HG03521 (cell line): ENCODE data around the gene ZBTB7C.

Experiments
- ATAC-seq: cut with Tn5 transposase; IDR thresholded peaks from one replicate; pipeline ENCODE4 v1.9.1; 2021; ENCODE audit warnings: mild to moderate bottlenecking, moderate library complexity; ENCODE audit not compliant: unreplicated experiment

ZBTB7C gene

DNA sequence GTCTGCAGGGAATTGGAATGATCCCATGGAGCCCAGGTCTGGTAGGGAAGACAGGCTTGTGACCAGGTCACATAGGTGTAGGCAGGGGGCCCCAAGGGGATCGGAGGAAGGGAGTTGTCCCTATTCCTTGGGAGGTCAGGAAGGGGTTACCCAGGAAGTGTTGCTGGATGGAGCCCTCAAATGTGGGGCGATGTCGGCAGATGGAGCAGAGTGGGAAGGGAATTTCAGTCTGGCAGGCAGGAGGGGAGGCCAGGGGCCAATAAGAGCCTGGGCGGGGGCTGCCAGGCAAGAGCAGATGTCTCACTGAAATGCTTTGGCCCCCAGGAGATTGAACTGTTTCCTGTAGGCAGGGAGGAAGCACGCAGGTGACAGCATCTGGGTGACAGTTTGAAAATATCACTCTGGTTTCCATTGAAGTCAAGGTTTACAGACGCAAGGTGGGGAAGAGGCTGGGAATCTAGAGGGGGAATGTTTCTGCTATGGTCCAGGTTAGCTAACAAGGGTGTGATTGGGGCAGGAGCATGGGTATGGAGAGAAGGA lies 397.2 kb downstream of the ZBTB7C start:
- no peak for ATAC-seq

DNA sequence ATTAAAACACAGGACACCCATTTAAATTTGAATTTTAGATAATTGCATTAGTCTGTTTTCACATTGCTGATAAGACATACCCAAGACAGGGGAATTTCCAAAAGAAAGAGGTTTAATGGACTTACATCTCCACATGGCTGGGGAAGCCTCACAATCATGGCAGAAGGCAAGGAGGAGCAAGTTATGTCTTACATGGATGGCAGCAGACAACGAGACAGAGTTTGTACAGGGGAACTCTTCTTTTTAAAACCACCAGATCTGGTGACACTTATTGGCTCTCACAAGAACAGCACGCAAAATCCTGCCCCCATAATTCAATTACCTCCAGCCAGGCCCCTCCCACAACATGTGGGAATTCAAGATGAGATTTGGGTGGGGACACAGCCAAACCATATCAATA lies 398.9 kb downstream of the ZBTB7C start:
- no peak for ATAC-seq

DNA sequence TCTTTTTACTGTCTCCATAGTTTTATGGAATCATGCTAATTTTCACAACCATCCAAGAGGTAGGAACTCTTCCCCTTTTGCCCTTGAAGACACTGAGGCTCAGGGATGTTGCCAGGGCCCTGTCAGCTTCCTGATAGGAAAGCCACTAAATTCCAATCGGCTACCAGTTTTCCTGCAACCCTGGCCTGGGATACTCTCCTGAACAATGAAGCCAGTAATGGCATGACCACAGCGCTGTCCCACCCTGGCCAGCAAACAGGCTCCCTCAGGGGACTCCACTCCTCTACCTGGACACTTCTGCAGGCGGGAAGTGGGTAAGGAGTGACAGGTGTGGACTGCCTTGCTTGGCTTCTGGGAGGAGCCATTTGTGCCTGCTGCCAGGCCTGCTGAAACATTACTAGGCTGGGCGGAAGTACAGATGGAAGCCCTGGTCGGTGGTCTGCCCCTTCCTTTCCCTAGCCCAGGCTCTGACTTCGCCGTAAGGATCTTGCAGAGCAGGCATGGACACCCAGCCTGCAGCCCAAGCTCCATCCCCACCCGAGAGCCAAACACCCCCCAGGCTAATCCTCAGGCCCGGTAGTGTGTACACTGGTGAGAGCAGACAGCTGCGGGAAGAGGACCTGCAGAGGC lies 400.0 kb downstream of the ZBTB7C start:
- no peak for ATAC-seq

DNA sequence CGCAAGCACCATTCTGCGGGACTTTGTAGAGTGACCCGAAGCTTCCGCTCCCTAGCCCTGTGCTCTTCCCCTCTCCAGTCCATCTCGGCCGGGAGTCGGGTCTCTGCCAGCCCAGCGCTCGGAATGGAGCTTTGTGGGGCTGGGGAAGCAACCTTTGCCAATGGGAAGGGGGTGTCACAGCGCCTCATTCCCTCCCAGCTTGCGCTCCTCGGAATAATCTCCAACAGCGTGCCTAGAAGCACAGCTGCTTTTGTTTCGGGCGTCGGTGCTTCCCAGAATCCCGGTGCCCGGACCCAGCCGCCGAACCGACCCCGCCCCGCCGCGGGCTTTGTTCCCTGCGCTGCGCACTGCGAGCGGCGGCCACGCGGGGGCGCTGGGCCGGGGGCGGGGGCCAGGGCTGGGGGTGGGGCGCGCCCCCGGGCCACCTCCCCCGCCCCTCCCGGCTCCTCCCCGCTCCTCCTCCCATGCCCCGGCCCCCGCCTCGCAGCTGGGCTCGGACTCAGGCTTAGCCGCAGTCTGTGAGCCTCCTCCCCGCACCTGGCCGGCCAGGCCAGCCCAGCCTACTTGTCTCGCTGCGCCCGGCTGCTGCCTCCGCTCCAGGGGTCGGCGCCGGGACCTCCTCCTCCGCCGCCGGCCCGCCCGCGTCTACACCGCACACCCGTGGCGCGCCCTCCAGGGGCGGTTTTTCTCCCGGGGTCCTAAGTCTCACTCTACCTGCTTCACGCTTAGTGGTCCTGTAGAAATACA lies 401.1 kb downstream of the ZBTB7C start:
- peak; percentile 70 for ATAC-seq

DNA sequence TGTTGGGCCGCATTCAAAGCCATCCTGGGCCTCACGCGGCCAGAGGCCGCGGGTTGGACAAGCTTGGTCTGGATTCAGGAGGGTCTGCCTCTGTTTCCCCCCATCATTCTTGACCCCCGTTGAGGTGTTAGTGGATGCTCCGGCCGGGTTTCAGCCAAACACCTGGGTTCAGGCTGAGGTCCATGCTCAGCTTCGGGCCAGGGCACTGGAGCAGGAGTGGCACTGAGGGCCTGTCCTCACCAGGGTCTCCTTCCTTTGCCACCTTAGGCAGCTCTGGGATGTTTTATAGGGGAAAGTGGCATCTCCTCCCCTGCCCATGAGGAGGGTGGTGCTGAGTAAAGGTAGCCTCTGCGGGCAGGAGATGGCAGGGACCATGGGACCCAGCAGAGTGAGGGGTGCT lies 401.8 kb downstream of the ZBTB7C start:
- no peak for ATAC-seq

DNA sequence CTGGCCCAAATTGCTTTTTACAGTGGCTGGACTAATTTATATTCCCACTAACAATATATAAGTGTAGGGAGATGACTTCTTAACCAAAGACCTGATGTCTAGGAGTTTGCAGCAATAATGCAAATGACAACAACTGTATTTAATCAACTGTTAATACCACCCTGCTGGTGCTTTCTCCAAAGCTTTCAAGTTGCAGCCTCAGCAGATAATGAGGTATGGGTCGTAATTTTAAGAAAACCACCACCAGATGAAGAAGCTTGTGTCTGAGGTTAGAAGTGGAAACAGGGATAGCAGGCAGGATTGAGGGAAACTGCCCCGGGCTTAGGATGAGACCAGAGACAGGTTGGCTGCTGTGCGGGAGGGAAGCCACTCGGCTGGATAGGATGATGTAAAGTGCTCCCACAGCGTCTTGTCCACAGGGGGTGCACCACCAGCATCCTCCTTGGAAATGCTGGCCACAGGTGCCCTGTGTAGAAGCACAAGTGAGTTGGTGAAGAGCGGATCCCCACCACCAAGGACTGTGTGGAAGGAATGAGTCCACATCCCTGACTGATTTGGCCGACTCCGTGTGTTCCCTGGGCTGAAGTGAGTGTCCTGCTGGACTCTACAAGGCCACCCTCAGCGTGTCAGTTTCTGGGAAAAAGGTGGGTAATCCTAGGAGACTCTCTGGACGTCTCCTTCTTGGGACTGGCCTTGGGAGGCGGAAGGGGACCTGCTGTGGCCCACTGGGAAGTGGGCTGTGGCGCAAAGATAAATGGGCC lies 402.6 kb downstream of the ZBTB7C start:
- no peak for ATAC-seq

DNA sequence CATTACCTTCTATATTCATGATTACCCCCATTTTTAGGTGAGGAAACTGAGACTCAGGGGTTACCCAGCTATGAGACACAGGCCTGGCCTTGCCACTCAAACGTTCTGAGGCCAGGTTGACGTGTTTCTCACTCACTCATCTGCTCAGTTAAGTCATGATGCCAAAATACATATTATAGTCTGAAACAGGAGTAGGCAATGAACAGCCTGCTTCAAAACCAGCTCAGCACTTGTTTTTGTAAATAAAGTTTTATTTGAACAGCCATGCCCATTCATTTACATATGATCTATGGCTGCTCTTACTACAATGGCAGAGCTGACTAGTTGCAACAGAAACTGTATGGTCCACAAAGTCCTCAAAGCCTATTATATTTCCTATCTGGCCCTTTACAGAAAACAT lies 404.6 kb downstream of the ZBTB7C start:
- ATAC-seq: no peak

DNA sequence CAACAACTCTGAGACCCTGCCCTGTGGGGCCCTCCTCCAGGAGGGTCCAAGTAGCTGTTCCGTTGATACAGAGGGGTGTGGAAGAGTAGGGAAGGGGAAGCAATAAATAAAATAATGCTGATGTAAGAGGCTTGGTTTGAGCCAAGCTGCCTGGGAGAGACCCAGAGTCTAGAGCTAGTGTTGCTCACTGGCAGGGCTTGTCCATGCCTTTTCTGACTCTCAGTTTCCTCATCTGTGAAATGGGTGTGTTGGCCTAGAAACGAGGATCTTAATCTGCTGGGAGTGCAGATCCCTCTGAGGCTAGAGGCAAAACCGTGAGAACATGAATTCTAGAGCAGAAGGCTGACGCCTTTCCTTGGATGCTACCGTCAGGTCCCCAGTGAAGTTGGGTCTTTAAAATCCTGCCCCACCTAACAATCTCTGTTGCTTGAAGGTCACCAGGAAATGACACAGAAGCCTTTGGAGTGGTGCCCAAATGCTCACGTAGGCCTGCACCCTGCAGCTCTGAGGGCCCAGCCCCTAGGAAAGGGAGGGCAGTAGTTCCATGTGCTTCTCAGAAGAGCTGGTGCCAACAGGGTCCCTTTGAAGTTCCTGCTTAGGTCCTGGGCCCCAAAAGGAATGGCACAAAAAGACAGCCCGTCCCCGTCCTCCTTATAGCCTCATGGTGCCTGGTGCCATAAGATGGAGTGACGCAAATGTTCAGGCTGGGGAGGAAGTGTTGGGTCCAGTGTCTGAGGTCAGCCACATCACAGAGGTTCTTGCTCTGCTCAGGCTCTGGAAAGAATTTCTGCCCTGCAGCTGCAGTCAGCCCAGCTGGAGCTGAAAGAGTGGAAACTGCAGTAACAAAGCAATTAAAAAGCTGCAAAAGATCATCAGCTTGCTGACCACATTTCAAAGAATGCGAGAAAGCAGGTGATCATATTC lies 405.5 kb downstream of the ZBTB7C start:
- ATAC-seq: no peak

DNA sequence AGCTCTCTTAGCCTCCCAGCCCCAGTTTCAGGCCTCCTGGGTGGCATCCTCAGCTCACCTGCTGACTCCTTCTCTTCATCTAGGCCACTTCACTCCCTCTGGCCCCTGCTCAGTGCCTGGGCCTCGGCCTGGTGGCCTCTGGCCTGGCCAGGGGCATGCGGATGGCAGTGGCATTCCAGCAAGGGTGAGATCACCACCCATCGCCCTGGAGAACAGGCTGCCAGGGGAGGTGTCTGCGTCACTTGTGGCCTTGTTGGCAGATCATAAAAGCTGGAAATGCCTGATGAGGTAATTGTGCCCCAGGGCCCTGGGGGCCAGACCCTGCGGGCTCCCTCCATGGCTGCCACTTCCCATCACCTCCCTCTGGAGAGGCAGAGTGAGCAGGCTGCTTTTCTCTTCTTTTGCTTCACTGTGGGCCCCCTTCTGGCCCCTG lies 406.2 kb downstream of the ZBTB7C start:
- ATAC-seq: no peak

DNA sequence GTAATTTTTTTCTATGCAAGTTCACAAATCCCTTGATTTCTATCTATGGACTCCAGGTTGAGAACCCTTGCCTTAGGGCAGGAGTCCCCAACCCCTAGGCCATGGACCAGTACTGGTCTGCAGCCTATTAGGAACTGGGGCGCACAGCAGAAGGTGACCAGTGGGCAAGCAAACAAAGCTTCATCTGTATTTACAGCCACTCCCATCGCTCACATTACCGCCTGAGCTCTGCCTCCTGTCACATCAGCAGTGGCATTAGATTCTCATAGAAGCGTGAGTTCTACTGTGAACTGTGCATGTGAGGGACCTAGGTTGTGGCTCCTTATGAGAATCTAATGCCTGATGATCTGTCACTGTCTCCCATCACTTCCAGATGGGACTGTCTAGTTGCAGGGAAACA lies 408.5 kb downstream of the ZBTB7C start:
- no peak for ATAC-seq

DNA sequence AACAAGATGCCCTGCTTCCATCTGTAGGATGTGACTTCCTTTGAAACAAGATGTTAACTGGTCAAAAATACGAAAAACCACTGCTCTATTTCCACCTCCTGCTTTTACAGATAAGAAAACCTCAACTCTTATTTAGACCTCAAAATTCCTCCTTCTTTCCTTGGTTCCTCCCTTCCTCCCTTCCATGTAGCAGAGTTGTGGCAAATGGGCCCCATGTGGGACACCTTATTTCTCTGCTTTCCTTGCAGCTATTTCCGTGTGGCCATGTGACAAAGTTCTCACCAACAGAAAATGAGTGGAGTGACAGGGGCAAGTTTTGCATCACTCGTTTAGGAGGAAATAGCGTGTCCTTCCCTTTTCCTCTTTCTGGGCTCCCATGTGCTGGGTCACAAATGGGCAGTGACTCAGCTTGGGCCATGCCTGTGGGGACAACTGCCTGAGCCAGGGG lies 409.4 kb downstream of the ZBTB7C start:
- ATAC-seq: no peak

DNA sequence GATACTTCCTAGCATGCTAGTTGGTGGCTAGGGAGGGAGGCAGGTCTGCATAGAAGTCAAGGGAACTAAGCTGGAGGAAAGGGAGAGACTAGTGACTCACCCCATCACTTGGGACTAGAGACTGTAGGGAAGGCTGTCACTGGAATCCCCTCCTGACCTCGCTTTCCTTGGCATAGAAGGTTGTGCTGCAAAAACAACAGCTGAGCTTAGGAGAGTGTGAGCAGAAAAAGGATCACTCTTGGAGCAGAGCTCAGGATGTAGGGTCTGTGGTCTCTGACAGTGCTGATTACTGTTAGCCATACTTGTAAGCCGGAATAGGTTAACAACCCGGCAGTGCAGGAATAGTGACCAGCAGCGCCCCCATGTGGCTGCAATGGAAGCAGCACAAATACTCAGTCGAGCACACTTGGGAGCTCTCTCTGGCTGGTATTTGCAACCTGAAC lies 411.8 kb downstream of the ZBTB7C start:
- ATAC-seq: no peak

DNA sequence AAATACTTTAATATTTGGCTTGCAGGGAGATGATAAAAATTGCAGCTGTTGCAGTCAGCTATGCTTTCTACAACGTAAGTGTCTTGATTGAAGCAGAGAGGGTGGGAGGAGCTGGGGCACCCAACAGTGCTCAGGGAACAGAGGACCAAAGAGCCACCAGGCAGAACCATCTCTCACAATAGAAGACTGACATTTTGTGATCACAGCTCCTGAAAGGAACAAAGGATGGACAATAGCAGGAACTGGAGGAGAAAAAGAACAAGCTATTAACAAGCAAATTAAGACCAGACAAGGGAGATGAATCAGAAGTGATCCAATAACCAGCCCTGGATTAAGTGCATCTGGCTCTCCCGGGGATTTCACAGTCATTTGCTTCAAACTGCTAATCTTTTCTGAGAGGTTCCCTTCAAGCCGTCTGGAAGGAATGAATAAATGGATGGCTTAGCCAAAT lies 413.1 kb downstream of the ZBTB7C start:
- ATAC-seq: no peak

DNA sequence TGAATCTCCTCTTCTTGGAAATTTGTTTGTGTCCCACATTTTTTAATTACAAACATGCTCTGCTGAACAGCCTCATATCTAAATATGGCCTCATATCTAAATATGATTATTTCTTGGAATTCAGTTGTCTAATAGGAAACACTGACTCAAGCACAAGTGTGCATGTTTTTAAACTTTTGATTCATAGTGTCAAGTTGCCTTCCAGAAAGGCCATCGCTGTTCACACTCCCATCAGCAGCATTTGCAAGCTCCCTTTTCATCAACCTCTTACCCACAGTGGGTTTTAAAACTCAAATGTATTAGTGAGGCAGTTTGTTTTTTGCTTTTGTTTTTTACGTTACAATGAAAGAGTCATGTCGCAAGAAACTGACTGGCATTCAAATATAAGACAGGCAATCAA lies 413.5 kb downstream of the ZBTB7C start:
- ATAC-seq: no peak

DNA sequence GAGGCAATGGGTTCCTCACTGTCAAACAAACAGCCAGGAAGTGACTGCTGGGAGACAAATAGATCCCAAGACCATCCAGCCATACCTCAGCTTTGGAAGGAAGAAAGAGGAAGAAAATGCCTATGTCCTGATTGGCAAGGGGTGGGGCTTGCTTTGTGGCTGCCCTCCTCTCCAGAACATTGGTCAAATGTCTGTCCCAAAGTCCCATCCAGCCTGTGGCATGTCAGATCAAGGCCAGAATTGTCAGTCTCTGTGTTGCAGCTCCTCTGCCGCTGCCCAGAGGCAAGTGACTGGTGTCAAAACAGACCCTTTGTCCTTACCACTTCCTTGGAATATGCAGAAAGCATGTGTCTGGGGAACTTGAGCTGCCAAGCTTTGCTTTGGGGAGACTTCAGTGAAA lies 415.8 kb downstream of the ZBTB7C start:
- no peak for ATAC-seq

DNA sequence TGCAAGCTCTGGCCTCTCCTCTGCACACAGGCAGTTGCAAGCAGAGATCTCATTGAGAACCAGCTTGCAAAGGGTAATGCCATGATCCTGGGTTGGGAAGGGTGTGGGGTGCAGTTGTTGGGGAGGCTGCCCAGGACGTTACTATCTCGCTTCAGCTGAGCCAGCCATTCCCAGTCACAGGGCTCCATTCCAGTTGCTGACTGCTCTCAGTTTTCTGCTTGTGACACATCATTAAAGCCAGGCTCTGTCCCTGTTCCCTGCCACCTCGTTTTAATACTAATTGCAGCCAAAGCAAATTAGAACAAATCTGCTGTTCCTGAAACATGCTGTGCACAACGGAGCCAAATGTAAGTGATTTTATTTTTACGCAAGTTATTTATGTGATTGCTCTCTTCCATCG lies 416.2 kb downstream of the ZBTB7C start:
- no peak for ATAC-seq

DNA sequence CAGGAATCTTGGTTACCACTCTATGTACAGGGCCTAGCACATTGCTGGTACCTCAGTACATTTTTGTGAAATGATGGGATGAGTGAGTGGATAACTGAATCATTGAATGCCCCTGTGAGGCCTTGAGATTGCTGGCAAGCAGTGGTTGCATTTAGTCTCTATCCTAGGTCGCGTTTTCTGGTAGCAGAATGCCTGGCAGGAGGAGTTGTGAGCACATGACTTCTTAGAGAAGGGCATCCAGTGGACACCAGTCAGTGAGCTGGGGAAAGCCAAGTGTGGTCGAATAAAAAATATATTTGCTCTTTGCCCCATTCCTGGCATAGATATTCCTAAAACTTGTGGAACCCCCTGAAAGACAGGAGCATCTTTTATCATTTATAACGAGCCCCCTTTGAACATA lies 416.9 kb downstream of the ZBTB7C start:
- no peak for ATAC-seq

DNA sequence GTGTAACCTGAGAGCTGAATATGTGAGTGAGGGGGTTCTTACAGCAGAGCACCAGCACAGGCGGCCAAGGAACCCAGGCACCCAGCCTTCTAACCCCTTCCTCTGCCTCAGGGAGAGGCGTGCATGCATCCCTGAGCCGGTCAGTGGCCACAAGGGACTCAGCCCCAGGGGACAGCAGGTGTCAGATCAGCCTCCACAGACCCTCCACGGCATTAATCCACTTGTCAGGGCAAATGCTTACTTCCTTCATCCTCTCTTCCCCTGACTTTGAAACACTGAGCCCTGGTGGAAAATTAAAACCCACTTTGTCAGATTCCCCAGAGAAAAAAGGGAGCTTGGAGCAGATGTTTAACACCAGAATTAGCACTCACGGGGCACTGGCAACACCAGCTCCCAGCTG lies 418.2 kb downstream of the ZBTB7C start:
- ATAC-seq: no peak

DNA sequence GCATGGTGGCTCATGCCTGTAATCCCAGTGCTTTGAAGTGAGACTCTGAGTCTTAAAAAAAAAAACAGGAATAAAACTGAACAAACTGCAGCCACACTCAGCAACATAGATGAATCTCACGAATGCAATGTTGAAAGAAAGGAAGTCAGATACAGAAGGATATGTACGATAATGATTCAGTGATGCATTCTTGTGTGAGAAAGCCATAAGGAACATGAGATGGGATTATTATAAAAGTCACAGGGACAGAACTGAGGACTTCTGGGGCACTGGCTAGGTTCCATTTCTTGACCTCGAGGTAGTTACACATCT lies 421.8 kb downstream of the ZBTB7C start:
- ATAC-seq: no peak

DNA sequence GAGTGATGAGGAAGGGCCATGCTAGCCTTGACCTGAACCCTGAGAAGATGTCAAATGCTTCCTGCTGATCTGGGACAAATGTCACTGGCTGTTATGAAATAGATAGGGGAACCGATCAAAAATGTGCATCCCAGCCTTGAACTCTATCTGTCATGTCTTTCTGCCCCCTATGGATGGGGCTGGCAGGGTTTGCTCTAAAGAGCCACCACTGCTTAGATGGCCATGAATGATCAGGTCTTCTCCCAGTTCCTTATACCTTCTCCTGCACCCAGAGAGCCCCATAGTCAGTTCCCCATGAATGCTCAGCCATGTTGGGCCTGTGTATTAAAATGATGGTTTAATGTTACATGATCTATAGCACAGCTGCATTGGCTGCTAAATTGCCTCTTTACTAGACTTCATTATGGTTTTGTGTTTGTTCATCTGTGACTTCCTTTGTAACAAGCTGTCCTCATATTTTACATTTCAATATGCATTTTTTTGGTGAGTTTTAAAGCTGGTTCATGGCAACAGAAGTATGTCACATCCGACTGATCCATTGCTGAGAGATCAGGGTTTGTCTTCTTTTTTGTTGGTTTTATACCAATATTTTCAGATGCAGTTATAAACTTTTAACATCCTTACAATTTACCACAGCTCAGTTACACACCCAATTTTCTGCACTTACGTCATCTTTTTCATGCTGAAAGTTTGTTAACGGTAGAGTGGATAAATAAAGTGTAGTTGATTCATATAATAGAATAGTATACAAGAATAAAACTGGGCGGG lies 422.4 kb downstream of the ZBTB7C start:
- no peak for ATAC-seq
